T1000 (cell line): ENCODE data around the gene SCAPER.

Experiments
- DNase-seq: peaks from one replicate; lab custom pipeline; 2025; ENCODE audit warnings: mixed read lengths; lab: John Stamatoyannopoulos, UW

Gene SCAPER

GRCh38 chr15:76905013-76905839 lies at the start of gene SCAPER:
TSS of gene SCAPER (minus strand) at chr15:76905340. CDS start at chr15:76883817, 21,523 bp downstream.
- peak; percentile 75 for DNase-seq

- DNase-seq = no peak
Observed at GRCh38 chr15:76954744-76955143, 49.6 kb upstream of the SCAPER start.

GRCh38 chr15:76953913-76954312 lies 48.8 kb upstream of the SCAPER start:
- DNase-seq = no peak

- no peak for DNase-seq
Observed at GRCh38 chr15:76951220-76951619, 46.1 kb upstream of the SCAPER start.

GRCh38 chr15:76947454-76947853 lies 42.3 kb upstream of the SCAPER start:
- DNase-seq = no peak

- DNase-seq = no peak
Observed at GRCh38 chr15:76945494-76946093, 40.5 kb upstream of the SCAPER start.

GRCh38 chr15:76942331-76942730 lies 37.2 kb upstream of the SCAPER start:
- no peak for DNase-seq

- DNase-seq = no peak
Observed at GRCh38 chr15:76941636-76942035, 36.5 kb upstream of the SCAPER start.

- no peak for DNase-seq
Observed at GRCh38 chr15:76939715-76940114, 34.6 kb upstream of the SCAPER start.

GRCh38 chr15:76938752-76939151 lies 33.6 kb upstream of the SCAPER start:
- no peak for DNase-seq

GRCh38 chr15:76936671-76937070 lies 31.5 kb upstream of the SCAPER start:
- no peak for DNase-seq

GRCh38 chr15:76935620-76936019 lies 30.5 kb upstream of the SCAPER start:
- DNase-seq = no peak

GRCh38 chr15:76932135-76932966 lies 27.2 kb upstream of the SCAPER start:
- no peak for DNase-seq

GRCh38 chr15:76931397-76932134 lies 26.4 kb upstream of the SCAPER start, which contains the start of gene RCN2:
TSS of gene RCN2 (plus strand) at chr15:76931749. CDS start at chr15:76931842, 93 bp downstream.
- peak; percentile 88 for DNase-seq

GRCh38 chr15:76930831-76931396 lies 25.8 kb upstream of the SCAPER start:
- no peak for DNase-seq

- no peak for DNase-seq
Observed at GRCh38 chr15:76929011-76929760, 24.0 kb upstream of the SCAPER start.

GRCh38 chr15:76928201-76928600 lies 23.1 kb upstream of the SCAPER start:
- DNase-seq = no peak

- no peak for DNase-seq
Observed at GRCh38 chr15:76916369-76916768, 11.2 kb upstream of the SCAPER start.

GRCh38 chr15:76913737-76914136 lies 8.6 kb upstream of the SCAPER start:
- DNase-seq = no peak

- no peak for DNase-seq
Observed at GRCh38 chr15:76912430-76912829, 7.3 kb upstream of the SCAPER start.

GRCh38 chr15:76905855-76906254 lies 715 bp upstream of the SCAPER start:
- DNase-seq = no peak
